GM18520 (cell line): ENCODE results near the gene BOLA2B.

Source experiments
- ATAC-seq: cut with Tn5 transposase; IDR thresholded peaks from one replicate; pipeline ENCODE4 v1.9.1; 2021; ENCODE audit not compliant: unreplicated experiment

The BOLA2B gene

GRCh38 chr16:30145657-30146056 is 47.8 kb downstream of the BOLA2B start:
- no peak for ATAC-seq

GRCh38 chr16:30144917-30145316 is 48.5 kb downstream of the BOLA2B start:
- no peak for ATAC-seq

GRCh38 chr16:30144017-30144416 is 49.4 kb downstream of the BOLA2B start:
- ATAC-seq: no peak

- ATAC-seq: no peak
Measured at GRCh38 chr16:30143347-30143702, 50.1 kb downstream of the BOLA2B start.
